ENCODE data around the gene RERE. TPM values are rescaled to one million over a fixed set of nuclear protein-coding genes. Genes with fewer than 3 reads are reported as not detected.

The RERE gene
- total RNA-seq, 1 donor from 2014 or later: 114 TPM

DNA sequence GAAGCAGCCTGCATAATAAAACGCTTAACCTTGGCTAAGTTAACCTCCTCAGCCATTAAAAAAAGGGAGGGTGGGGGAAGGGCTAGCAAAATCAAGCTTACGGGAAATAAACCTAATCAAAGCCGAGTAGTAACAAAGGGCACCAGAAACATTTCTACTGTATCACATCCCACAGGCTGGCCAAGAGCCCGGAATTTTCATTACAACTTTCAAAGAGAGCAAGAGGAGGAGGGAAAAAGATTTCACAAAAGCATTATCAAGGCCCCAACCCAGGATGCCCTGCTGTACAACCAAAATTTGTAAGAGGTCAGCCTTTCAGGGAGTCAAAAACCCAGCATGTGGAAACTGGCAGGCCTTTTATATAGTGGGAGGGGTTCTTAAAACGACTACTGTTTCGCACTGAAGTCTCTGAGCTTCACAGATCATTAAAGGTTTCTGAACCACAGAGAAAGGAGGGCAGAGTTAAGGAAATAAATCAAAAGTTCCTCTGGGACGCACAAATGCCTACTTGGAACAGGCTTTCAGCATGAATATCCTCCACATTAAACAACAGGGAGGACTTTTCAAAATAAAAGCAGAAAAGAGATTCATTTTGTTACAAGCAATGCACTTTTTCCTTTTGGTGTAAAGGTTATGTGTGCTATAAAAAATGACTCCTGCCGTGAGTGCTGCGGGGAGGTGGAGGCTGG is 409.1 kb downstream of the RERE start:
- ATAC-seq (ENCODE audit: poor library complexity) (peak; percentile 79), DNase-seq (peak; percentile 74)
- intact Hi-C loops (cut with DNase I): loop anchor here (5.0 kb wide), 1 partner anchor 36 kb away; no protein-coding TSS in a partner anchor

DNA sequence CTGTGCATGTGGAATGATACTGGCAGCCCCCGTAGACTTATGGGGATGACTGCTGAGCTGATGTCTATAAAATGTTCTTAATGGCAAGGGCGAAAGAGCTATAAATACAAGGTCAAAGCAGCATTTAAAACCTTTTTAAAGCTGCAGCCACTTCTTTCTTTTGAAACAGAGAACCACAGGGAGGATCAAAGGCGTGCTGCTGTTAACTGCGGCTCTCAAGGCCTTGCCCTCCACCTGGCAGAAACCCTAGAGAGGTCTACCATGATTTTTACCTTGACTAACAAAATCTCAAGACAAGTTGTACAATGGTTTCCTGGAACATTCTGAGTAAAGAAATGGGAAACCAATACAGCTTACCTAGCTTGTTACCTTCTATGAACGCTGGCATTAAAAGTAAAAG is 409.8 kb downstream of the RERE start:
- ATAC-seq (ENCODE audit: poor library complexity): no peak
- intact Hi-C loops (cut with DNase I): loop anchor here (5.0 kb wide), 1 partner anchor 35 kb away; no protein-coding TSS in a partner anchor
- DNase-seq: no peak

DNA sequence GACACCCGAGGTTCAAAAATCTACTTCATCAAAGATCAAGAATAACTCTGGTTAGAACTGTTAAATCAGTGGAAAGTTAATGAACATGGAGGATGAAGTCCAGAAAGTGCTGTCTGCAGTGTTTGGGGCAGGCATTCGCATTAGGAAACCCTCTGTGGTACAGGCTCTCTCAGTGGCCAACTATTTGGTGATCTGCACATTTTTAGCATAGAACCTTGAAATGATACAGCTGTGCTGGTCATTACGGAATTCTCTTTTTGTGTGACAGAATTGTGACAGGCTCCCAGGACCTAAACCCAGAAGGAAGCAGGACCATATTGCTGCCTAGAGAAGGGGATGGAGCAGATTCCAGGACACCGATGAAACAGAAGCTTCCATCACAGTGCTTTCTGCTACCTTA is 410.5 kb downstream of the RERE start:
- ATAC-seq (ENCODE audit: poor library complexity): no peak
- intact Hi-C loops (cut with DNase I): loop anchor here (5.0 kb wide), 1 partner anchor 35 kb away; no protein-coding TSS in a partner anchor
- no peak for DNase-seq

DNA sequence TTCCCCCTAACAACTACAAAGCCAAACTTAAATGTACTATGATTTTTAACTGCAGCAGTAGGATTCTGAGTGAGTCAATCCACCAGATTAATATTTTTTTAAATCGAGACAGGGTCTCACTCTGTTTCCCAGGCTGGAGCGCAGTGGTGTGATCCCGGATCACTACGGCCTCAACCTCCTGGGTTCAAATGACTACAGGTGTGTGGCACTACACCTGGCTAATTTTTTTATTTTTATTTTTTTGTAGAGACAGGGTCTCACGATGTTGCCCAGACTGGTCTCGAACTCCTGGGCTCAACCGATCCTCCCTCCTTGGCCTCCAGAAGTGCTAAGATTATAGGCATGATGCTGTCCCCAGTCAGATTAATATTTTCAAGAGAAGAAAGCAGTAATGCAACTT is 411.4 kb downstream of the RERE start:
- no peak for DNase-seq
- no peak for ATAC-seq (ENCODE audit: poor library complexity)
- intact Hi-C loops (cut with DNase I): loop anchor here (5.0 kb wide), 1 partner anchor 34 kb away; no protein-coding TSS in a partner anchor

DNA sequence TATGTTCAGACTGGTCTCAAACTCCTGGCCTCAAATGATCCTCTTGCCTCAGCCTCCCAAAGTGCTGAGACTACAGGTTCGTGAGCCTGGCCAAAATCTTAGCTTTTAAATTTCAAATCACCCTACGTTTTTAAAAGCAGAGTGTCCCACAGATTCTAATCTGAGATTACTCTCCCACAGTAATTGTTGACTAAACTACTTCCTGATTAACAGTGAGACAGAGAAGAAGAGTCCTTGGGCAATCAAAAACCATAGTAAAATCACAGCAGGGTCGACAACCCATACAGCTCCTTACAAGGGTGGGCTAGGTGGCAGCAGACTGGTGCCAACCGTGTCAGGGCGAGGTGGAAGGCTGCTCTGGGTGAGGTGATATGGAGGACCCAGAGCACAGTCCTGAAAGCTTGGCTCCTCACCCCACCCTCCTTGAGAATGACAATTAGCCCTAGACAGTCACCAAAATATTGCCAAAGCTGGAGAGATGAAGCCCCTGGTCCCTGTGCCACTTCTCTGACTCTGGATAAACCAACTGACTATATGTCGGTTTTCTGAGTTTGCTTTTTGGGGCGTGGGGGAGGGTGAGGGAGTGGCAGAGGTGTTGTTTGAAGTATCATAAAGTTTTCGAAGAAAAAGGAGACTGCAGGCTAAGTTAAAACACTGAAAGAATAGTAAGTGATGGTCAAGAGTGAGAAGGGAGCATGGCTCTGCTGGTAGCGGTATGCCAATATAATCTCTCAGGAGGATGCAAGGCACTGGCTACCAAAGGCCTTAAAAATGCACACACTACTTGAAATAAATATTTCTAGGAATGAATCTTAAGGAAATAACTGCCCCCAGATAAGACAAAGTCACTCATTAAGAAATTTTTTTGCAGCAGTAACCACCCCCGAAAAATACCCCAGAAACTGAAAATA is 412.7 kb downstream of the RERE start:
- intact Hi-C loops (cut with DNase I): loop anchor here (5.0 kb wide), 1 partner anchor 32 kb away; no protein-coding TSS in a partner anchor
- ATAC-seq (ENCODE audit: poor library complexity) (no peak), DNase-seq (no peak)

DNA sequence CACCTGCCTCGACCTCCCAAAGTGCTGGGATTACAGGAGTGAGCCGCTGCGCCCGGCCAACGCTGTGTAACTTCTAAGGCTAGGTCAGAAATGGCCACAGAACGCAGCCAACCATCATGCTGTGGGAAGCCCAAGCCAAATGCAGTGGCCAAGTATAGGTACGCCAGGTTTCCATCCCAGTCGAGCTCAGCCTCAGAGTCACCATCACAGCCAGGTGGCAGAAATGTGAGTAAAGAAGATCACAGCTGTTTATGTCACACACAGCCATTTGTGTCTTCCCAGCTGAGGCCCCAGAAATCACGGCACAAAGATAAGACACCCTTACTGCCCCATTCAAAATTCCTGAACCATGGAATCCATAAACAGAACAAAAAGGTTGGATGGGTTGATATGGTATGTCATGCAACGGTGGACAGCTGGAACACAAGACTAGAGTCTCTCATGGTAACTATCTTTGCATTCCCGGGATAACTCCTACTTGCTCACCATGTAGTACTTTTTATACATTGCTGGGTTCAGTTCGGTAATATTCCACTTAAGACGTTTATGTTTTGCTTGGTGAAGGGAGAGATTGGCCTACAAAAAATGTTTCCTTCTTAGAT is 415.2 kb downstream of the RERE start:
- intact Hi-C loops (cut with DNase I): no loop called here
- DNase-seq (no peak), ATAC-seq (ENCODE audit: poor library complexity) (peak; percentile 11)

DNA sequence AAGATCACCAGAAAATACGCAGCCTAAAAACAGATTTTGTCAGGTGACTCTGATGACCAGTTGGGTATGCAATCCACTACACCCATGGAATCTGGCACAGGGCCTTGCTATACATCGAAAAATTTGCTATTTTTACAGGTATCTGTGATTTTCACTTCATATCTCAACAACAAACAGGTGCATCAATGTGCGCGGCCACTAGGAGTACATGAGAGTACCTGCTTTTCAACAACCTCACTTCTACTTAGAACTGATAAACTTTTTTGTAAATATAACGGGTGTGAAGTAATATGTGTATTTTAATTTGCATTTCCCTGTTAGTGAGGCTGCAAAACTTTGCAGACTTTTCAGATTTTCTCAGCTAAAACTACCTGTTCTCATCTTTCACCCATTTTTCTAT is 418.8 kb downstream of the RERE start:
- intact Hi-C loops (cut with DNase I): no loop called here
- ATAC-seq (ENCODE audit: poor library complexity) (no peak), DNase-seq (no peak)

DNA sequence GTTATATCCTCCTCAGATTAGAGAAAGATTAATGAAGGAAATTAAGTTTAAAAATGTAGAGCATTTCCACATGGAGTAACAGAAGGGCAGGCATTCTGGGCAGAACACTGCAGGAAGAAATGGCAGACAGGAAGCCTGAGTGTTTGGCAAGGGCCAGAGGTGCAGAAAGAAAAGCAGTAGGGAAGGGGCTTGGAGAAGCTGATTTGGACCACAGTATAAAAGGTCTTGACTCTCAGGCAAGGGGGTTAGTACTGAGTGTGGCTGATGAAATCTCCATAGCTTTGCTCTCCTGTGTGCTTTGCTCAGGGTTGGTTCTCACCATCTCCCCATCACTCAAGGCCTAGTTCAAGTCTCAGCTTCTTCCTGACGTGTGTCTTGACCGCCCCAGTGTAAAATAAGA is 419.4 kb downstream of the RERE start:
- intact Hi-C loops (cut with DNase I): no loop called here
- DNase-seq (no peak), ATAC-seq (ENCODE audit: poor library complexity) (no peak)

DNA sequence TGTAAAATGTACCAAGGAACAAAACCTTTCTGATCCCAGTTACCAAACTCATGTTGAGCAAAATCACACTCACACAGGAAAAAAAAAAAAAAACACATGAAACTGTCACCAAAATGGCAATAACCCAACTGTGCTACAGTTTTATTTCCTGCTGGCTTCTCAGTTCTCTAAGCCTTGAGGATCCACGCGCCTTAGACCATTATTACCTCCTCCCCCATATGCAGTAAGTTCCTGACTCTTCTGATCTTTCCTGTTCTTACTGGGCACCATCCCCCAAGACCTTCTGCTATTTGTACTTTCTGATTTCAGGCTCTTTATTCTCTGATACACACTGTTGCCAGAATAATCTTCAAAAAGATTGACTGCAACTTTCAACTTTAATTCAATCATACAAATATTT is 419.9 kb downstream of the RERE start:
- ATAC-seq (ENCODE audit: poor library complexity): no peak
- DNase-seq: no peak
- intact Hi-C loops (cut with DNase I): no loop called here

DNA sequence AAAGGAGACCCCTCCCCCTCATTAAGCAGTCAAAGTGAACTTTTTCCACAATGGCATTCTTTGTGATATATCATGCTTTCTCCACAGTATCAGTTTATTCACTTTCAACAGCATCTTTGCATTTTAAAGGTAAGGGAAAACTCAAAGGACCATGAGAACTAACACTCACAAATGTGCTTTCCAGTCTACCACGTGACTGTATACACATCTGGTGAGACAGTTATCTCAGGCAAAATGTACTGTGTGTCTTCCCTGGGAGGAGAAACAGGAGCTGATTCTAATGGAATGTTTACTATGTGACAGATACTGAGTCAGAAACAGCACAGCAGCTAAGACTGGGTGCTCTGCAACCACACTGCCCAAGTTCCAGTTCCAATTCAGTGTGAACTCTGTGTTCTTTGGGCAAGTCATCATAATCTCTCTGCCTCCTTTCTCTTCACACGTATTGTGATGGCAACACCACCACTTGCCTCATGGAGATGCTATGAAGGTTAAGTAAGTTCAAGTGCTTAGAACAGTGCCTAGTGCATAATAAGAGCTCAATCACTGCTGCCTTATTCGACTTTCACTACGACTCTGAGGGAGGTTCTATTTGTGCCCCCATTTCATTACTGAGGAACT is 420.5 kb downstream of the RERE start:
- DNase-seq (no peak), ATAC-seq (ENCODE audit: poor library complexity) (peak; percentile 88)
- intact Hi-C loops (cut with DNase I): no loop called here

DNA sequence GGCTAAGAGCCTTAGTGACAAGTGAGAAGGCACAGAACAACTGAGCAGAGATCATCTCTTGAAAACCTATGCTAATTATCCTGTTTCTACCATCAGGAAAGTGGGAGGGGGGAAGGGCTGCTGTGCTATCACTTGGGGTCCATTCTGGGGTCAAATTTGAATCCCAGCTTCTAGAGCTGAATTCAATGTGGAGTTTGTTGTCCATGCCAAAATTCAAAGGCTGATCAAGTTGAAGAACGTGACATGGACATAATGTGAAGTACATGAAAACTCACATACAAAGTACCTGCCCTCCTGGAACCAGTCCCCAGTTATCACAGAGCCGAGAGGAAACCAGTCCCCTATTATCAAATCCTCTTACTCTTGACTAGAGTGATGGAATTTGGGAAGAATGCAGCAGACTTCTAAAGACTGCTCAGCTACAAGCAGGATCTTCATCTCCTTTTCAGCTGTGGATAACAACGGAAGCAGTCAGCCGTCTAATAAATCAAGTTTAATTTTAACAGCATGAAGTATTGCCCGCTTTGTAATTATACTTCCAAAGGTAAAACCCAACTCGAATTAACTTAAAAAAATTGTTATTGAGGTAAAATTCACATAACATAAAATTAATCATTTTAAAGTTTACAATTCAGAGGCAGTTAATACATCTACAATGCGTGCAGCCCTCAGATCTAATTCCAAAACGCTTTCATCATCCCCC is 421.2 kb downstream of the RERE start:
- no peak for DNase-seq
- intact Hi-C loops (cut with DNase I): no loop called here
- peak; percentile 30 for ATAC-seq (ENCODE audit: poor library complexity)

DNA sequence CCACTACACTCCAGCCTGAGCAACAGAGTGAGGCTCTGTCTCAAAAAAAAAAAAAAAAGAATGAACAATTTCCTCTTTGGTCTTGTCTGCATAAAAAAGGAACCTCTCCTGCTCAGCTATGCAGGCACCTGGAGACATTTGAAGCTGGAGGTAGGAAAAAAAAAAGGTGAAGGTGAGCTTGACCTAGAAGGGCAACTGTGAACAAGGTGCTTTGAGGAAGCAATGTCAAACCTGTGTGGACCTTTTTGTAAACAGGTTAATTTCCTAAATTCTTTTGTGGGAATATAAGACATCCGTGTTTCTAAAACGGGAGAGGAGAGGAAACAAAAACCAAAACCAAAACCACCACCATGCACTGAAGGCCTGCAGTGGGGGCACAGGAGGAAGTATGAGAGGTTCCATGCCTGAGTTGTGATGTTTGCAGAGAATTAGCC is 422.0 kb downstream of the RERE start:
- DNase-seq (no peak), ATAC-seq (ENCODE audit: poor library complexity) (no peak)
- intact Hi-C loops (cut with DNase I): no loop called here

DNA sequence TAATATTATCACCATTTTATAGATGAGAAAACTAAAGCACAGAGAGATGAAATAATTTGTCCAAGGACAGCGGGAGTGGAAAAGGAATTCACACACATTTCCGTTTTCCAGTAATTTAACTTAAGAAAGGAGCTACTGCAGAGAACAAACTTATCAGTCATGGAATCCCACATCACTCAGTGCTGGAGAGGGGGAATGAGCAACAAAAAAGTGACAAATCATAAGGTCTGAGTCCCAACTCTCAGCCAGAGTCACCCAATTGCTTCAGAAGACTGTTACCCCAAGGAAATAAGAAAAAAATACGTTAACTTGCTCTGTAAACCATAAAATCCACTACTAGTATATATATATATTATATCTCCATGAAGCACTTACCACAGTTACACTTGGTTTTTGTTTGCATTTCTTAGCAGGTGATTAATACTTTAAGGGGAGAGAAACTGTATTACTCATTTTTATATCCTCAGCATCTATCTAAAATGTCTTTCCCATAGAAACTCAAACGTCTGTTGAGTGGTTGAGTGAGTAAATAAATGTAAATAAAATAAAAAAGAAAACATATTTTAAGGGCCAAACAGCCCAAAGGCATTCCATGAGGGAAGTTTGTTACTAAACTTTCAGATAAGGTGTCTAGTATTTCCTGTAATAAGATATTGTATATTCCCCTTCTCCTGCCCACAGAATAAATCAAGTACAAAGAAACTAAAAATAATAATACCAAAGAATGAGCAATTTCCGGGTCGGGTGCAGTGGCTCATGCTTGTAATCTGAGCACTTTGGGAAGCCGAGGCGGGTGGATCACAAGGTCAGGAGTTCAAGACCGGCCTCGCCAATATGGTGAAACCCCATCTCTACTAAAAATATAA is 422.8 kb downstream of the RERE start:
- intact Hi-C loops (cut with DNase I): no loop called here
- no peak for DNase-seq
- no peak for ATAC-seq (ENCODE audit: poor library complexity)

DNA sequence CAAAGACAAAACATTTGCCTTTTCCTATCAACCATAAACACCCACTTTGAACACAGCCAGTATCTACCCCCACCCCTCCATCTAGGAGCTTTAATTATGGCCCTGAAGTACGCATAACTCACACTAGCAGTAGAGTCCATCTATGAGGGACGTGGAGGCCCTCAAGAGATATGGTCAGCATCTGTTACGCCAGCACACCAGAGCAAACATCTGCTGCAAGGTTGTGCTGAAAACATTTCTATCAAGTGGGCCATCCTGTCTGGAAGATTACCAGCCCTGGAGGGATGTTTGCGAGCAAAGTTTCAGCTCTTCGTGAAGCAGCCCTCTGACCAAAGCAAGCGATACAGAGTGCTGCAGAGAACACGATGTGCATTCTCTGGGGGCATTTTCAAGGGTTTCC is 424.9 kb downstream of the RERE start:
- ATAC-seq (ENCODE audit: poor library complexity): no peak
- intact Hi-C loops (cut with DNase I): no loop called here
- DNase-seq: no peak

DNA sequence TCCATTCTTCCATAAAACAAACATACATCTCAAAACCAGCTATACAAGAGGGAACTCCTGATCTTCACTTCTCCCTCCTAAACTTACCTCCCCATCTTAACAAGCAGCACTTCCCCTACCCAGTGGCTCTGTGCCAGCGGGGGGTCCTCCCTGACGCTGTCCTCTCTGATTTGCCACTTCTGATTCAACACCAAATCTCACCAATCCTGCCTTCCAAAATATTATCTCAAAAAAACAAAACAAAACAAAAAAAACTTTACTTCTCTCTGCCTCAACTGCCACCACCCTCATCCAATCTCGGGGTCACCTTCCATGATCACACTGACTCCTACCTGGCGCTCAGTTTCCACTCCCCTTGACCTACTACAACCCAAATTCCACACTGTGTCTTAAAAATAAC is 426.7 kb downstream of the RERE start:
- intact Hi-C loops (cut with DNase I): no loop called here
- ATAC-seq (ENCODE audit: poor library complexity) (no peak), DNase-seq (no peak)

DNA sequence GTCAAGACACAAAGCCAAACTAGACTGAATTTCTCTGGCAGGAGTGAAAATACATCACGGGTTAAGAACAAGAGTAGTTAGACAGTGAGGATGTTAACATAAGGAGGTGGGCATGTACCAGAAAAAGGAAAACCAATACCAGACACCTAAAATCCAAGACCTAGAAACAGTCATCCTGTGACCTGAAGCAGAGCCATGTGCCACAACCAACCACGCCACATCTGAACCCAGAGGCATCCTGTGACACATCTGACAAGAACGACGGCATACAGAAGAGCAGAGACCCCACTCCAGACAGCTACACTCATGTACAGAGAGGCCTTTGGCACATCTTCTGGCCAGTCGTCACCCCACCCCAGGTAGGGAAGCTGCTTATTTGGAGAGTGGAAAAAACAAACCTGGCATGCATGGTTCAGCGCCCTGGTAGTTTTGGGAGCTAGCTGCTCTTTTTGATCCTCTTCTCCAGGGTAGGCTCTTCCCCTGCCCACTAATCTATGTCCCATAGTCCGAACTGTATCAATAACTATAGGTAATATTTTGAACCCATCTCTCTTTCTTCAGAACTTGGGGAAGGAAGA is 427.4 kb downstream of the RERE start:
- intact Hi-C loops (cut with DNase I): no loop called here
- DNase-seq (no peak), ATAC-seq (ENCODE audit: poor library complexity) (no peak)
